Central memory CD8-positive, alpha-beta T cell (primary cell): ENCODE measurements around the gene WDFY2.
"Not testable (repeated sequence)": the region's sequence is repeated elsewhere in the genome, so short reads cannot be mapped to it uniquely, and the experiment has no call there.

Source experiments
- ATAC-seq: fragments of 150-1000 bp; cut with Tn5 transposase; replicated peaks from 2 replicates; pipeline ENCODE4 v1.10.0; 2022; ENCODE audit warnings: mild to moderate bottlenecking, moderate FRiP score, moderate number of reproducible peaks; ENCODE audit not compliant: poor library complexity, severe bottlenecking; ENCODE audit errors: extremely low read depth
- DNase-seq, 2 donors: peaks; one replicate each; pipeline ENCODE4 v3.0.0; 2021; ENCODE audit warnings: low spot score in 2 of 2
- H3K27ac Mint-ChIP-seq: one replicate; pipeline ENCODE4 v1.8.0; 2022; ENCODE audit warnings: low read depth, mild to moderate bottlenecking, moderate library complexity, mixed read lengths
- H3K27me3 Mint-ChIP-seq: one replicate; pipeline ENCODE4 v1.8.0; 2022; ENCODE audit warnings: mixed read lengths
- H3K36me3 Mint-ChIP-seq: one replicate; pipeline ENCODE4 v1.8.0; 2022; ENCODE audit warnings: mild to moderate bottlenecking, moderate library complexity, mixed read lengths; ENCODE audit not compliant: insufficient read depth
- H3K4me1 Mint-ChIP-seq: one replicate; pipeline ENCODE4 v1.8.0; 2022; ENCODE audit warnings: mixed read lengths
- H3K4me3 Mint-ChIP-seq: one replicate; pipeline ENCODE4 v1.8.0; 2022; ENCODE audit warnings: mild to moderate bottlenecking, moderate library complexity, mixed read lengths
- H3K9me3 Mint-ChIP-seq: one replicate; pipeline ENCODE4 v1.8.0; 2022; ENCODE audit warnings: mixed read lengths

The WDFY2 gene

DNA sequence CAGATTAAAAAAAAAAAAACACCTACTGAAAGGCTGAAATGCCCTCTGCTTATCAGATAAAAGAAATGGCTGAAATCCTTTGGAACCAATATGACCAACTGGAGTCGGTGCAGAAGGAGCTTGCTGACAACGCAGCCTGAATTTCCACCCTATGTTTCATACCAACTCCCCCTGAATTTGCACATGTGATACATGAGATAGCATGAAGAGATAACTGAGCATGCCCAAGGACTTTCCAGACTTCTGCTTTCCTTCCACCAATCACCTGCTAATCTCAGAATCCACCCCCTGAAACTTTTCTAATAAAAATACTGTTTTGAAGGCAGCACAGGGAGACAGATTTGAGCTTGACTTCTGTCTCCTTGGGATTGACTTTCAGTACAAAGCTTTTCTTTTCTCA is 32.2 kb upstream of the WDFY2 start:
- H3K9me3 Mint-ChIP-seq = no peaks in the 10 kb centered on the region
- H3K4me1 Mint-ChIP-seq = no peaks in the 10 kb centered on the region
- peaks cover 24% of the 10 kb centered on the region for H3K27me3 Mint-ChIP-seq
- ATAC-seq (no peak), DNase-seq (no peak)
- no peaks in the 10 kb centered on the region for H3K36me3 Mint-ChIP-seq
- H3K4me3 Mint-ChIP-seq = no peak overlapping the region
- no peak overlapping the region for H3K27ac Mint-ChIP-seq

GRCh38 chr13:51553531-51553930 is 30.7 kb upstream of the WDFY2 start:
- Mint-ChIP-seq H3K27me3 (peaks cover 35% of the 10 kb centered on the region), H3K4me3 (no peak overlapping the region), H3K27ac (no peak overlapping the region), H3K36me3 (no peaks in the 10 kb centered on the region), H3K9me3 (no peaks in the 10 kb centered on the region), H3K4me1 (no peaks in the 10 kb centered on the region)
- DNase-seq (no peak), ATAC-seq (no peak)

DNA sequence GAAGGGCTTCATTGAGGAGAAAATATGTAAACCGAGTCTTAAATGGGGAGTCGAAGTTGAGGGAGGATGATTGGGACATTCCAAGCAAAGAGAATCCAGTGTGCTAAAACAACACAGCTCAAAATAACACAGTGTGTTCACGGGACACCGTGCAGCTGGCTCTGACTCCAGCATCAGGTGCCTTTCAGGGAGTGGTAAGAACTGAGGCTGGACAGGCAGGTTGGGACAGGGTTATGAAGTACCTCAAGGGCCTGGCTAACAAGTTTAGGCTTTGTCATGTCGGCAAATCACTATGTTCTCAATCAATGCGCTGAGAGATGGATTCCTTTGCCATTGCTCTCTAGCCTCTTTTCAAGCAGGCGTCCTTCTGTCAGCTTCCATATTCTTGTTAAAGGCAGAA is 27.5 kb upstream of the WDFY2 start:
- Mint-ChIP-seq H3K4me3 (no peak overlapping the region), H3K9me3 (no peaks in the 10 kb centered on the region), H3K27me3 (peaks cover 44% of the 10 kb centered on the region), H3K27ac (no peak overlapping the region), H3K36me3 (no peaks in the 10 kb centered on the region), H3K4me1 (peaks cover 15% of the 10 kb centered on the region)
- ATAC-seq = no peak
- DNase-seq = no peak

DNA sequence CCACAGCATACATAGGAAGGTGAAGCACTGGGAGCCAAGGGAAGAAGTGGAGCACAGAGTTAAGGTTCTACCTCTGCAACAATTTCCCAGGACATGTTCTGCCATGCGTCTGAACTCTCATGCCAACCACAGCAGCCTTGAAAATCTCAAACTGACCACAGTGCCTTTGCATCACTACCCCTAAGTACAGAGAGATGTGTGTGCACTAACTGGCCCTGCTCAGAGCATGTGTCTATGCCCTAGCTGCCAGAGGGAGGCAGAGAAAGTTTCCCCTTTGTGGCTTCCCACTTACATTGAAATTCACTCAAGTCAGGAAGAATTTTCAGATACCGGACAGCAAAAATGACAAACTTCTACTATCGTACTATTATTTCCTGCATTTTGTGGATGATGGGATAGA is 26.8 kb upstream of the WDFY2 start:
- Mint-ChIP-seq H3K4me1 (peaks cover 15% of the 10 kb centered on the region), H3K36me3 (no peaks in the 10 kb centered on the region), H3K4me3 (no peak overlapping the region), H3K9me3 (no peaks in the 10 kb centered on the region), H3K27me3 (peaks cover 44% of the 10 kb centered on the region), H3K27ac (no peak overlapping the region)
- ATAC-seq = no peak
- no peak for DNase-seq

GRCh38 chr13:51557875-51558612 is 26.2 kb upstream of the WDFY2 start:
- H3K4me3 Mint-ChIP-seq = no peak overlapping the region
- no peak overlapping the region for H3K27ac Mint-ChIP-seq
- ATAC-seq (no peak), DNase-seq (no peak)
- H3K4me1 Mint-ChIP-seq = peaks cover 15% of the 10 kb centered on the region
- no peaks in the 10 kb centered on the region for H3K36me3 Mint-ChIP-seq
- H3K27me3 Mint-ChIP-seq = peaks cover 44% of the 10 kb centered on the region
- H3K9me3 Mint-ChIP-seq = no peaks in the 10 kb centered on the region

GRCh38 chr13:51559946-51560735 is 24.1 kb upstream of the WDFY2 start:
- Mint-ChIP-seq H3K4me1 (peaks cover 15% of the 10 kb centered on the region), H3K27ac (peak overlapping the region; percentile 3), H3K27me3 (peaks cover 38% of the 10 kb centered on the region), H3K9me3 (no peaks in the 10 kb centered on the region), H3K4me3 (no peak overlapping the region), H3K36me3 (no peaks in the 10 kb centered on the region)
- DNase-seq (no peak), ATAC-seq (no peak)

DNA sequence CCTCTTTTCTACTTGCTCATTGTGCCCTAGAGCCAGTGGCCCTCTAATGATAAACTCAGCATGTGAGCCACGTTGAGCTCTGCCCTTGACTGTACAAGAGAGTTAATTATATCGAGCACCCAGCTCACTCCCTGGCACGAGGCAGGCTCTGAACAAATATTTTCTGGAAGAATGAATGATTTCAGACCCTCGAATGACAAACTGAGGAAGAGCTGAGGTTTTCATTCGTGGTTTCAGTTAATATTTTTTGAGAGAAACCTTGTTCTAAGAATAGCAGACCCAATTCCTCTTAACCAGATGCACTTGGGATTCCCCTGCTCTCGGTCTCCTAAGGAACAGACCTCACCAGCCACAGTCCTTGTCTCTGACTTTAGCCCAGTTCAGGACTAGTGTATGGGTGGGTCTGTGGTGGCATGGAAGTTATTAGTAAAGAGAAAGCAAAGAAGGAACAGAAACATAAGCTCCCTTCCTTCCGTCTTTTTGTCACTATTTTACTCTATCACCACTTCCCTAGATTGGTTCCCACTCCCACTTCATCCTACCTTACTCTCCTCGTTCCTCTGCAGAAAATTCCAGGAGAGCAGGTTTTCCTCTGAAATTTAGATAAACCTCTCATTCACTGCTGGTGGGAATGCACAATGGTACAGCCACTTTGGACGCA is 22.1 kb upstream of the WDFY2 start:
- H3K27ac Mint-ChIP-seq = no peak overlapping the region
- ATAC-seq (peak; percentile 28), DNase-seq (no peak)
- peaks cover 15% of the 10 kb centered on the region for H3K4me1 Mint-ChIP-seq
- no peaks in the 10 kb centered on the region for H3K9me3 Mint-ChIP-seq
- peaks cover 19% of the 10 kb centered on the region for H3K27me3 Mint-ChIP-seq
- H3K4me3 Mint-ChIP-seq = no peak overlapping the region
- no peaks in the 10 kb centered on the region for H3K36me3 Mint-ChIP-seq

DNA sequence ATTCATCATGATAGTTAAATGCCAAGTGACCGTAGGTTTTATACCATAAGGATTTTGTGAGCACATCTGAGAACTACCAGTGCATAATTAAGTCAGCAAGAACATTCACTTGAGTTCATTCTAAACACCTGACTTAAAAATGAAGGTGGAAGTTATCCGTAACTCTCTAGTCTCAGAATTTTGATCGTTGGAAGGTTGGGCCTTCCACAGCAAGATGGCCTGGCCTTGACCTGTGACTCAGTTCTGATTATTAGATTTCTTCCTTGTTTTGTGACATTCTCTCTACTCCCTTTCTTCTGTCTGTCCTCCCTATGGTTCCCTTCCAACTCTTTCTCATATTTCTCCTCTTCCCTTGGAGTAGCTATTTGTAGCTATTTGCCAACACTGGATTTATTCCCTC is 20.0 kb upstream of the WDFY2 start:
- DNase-seq (no peak), ATAC-seq (no peak)
- Mint-ChIP-seq H3K9me3 (no peaks in the 10 kb centered on the region), H3K4me3 (no peak overlapping the region), H3K27me3 (peaks cover 11% of the 10 kb centered on the region), H3K36me3 (no peaks in the 10 kb centered on the region), H3K4me1 (peaks cover 11% of the 10 kb centered on the region), H3K27ac (no peak overlapping the region)

DNA sequence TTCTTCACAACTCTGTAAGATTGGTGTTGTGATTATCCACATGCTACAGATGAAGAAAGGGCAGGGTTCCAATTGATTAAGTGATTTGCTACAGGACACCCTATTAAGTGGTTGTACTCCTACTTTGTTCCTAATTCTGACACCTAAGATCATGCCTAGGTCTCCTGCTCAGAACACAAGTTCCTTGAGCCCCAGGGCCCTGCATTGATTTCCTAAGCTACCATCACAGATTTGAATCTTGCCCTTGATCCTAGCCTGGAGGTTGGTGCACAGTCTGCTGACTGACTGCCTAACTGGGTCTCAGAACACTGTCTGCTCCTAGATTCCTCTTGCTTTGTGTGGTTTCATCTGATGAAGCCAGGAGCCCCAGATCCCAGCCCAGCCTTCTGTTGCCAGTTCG is 19.6 kb upstream of the WDFY2 start:
- DNase-seq = no peak
- Mint-ChIP-seq H3K4me1 (peaks cover 9% of the 10 kb centered on the region), H3K27me3 (peaks cover 9% of the 10 kb centered on the region), H3K4me3 (no peak overlapping the region), H3K36me3 (no peaks in the 10 kb centered on the region), H3K27ac (no peak overlapping the region), H3K9me3 (no peaks in the 10 kb centered on the region)
- ATAC-seq = no peak

DNA sequence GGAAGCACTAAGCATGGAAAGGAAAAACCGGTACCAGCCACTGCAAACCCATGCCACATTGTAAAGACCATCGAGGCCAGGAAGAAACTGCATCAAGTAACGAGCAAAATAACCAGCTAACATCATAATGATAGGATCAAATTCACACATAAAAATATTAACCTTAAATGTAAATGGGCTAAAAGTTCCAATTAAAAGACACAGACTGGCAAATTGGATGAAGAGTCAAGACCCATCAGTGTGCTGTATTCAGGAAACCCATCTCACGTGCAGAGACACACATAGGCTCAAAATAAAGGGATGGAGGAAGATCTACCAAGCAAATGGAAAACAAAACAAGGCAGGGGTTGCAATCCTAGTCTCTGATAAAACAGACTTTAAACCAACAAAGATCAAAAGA is 15.3 kb upstream of the WDFY2 start:
- not testable (repeated sequence) for H3K4me1 Mint-ChIP-seq, H3K4me3 Mint-ChIP-seq, DNase-seq, H3K36me3 Mint-ChIP-seq, H3K27me3 Mint-ChIP-seq, ATAC-seq, H3K9me3 Mint-ChIP-seq, H3K27ac Mint-ChIP-seq

- no peaks in the 10 kb centered on the region for H3K27me3 Mint-ChIP-seq
- no peak for DNase-seq
- no peak for ATAC-seq
- H3K9me3 Mint-ChIP-seq = no peaks in the 10 kb centered on the region
- no peaks in the 10 kb centered on the region for H3K4me1 Mint-ChIP-seq
- H3K4me3 Mint-ChIP-seq = no peak overlapping the region
- no peaks in the 10 kb centered on the region for H3K36me3 Mint-ChIP-seq
- no peak overlapping the region for H3K27ac Mint-ChIP-seq
Observed at GRCh38 chr13:51576754-51577153, 7.5 kb upstream of the WDFY2 start.

DNA sequence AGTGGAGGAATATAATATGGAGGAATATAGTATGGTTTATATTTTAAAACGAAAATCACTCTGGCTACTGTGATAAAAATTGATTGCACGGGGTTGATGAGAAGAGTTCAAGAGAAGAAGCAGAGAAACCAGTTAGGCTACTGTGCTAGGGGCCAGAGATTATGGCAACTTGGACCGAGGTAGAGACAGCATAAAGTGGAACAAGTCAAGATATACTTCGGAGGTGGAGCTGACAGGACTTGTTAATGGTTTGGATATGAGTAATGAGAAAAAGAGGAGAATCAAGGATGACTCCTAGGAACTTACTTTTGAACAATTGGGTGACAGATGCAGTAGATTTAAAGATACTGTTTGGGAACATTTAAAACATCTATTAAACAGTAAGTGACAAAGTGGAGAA is 6.6 kb upstream of the WDFY2 start:
- ATAC-seq = no peak

DNA sequence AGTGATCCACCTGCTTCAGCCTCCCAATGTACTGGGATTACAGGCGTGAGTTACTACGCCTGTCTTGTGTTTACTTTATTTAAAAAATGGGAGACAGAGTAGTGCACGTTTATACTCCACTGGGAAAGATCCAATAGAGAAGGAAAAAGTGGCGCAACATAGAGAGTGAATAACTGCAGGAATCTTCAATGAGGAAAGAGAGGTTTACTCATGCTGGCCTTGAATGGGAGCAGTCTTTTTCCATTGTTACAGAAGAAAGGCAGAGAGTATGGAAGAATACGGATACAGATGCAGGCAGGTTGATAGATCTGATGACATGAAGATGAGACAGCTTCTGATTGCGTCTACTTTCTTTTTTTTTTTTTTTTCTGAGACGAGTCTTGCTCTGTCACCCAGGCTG is 4.6 kb upstream of the WDFY2 start:
- Mint-ChIP-seq H3K4me3 (no peak overlapping the region), H3K27me3 (no peaks in the 10 kb centered on the region), H3K36me3 (peaks cover 15% of the 10 kb centered on the region), H3K4me1 (no peaks in the 10 kb centered on the region), H3K27ac (no peak overlapping the region), H3K9me3 (no peaks in the 10 kb centered on the region)
- no peak for ATAC-seq
- no peak for DNase-seq

More for the DNA sequence above, 6.6 kb upstream of the WDFY2 start:
- DNase-seq = no peak
- H3K27me3 Mint-ChIP-seq = no peaks in the 10 kb centered on the region
- H3K9me3 Mint-ChIP-seq = no peaks in the 10 kb centered on the region
- no peak overlapping the region for H3K27ac Mint-ChIP-seq
- H3K4me3 Mint-ChIP-seq = no peak overlapping the region
- no peaks in the 10 kb centered on the region for H3K4me1 Mint-ChIP-seq
- peaks cover 1% of the 10 kb centered on the region for H3K36me3 Mint-ChIP-seq
